Activated T-cell treated with anti-CD3 and anti-CD28 coated beads, Interleukin-2, amount 50 U/mL, for 4 hours (primary cell): ENCODE measurements around the gene IARS1. TPM values are rescaled to one million over a fixed set of nuclear protein-coding genes. Genes with fewer than 3 reads are reported as not detected.
A peak's percentile ranks its signal among the peaks of the same experiment; 100 is the strongest.

Experiments used
- ATAC-seq, 2 donors: fragments of 200-7000 bp; cut with Tn5 transposase; one replicate each; pipeline ENCODE4 v1.10.0; 2021
- DNase-seq: peaks from one replicate; pipeline ENCODE4 v3.0.0-alpha.2; 2020
- H3K27me3 Mint-ChIP-seq: one replicate; pipeline ENCODE4 v1.8.0; 2021; ENCODE audit warnings: low read depth, mixed read lengths
- H3K36me3 Mint-ChIP-seq: one replicate; pipeline ENCODE4 v1.8.0; 2022; ENCODE audit warnings: mixed read lengths; ENCODE audit not compliant: insufficient read depth
- H3K4me1 Mint-ChIP-seq: one replicate; pipeline ENCODE4 v1.8.0; 2021; ENCODE audit warnings: low read depth, mixed read lengths
- H3K4me3 Mint-ChIP-seq: one replicate; pipeline ENCODE4 v1.8.0; 2021; ENCODE audit warnings: mild to moderate bottlenecking, moderate library complexity, mixed read lengths
- H3K9me3 Mint-ChIP-seq: one replicate; pipeline ENCODE4 v1.8.0; 2021; ENCODE audit warnings: mixed read lengths
- total RNA-seq, 3 donors: library from RNA; stranded (reverse); gene quantifications; one replicate each; pipeline ENCODE4 v1.2.1, GENCODE V29; 2021

The IARS1 gene
- 100 to 1,000 TPM; 249 to 272 (median 268) TPM for total RNA-seq

GRCh38 chr9:92293452-92294296 is at the start of gene IARS1:
Gene IARS1, minus strand, starts transcription at chr9:92293697. Its CDS starts 4,278 bp downstream, at chr9:92289419.
- Mint-ChIP-seq H3K4me3 (peak within 1 kb of the TSS; percentile 99), H3K9me3 (no peaks in the 10 kb centered on the region), H3K27me3 (no peaks in the 10 kb centered on the region), H3K36me3 (peaks cover 45% of the 10 kb centered on the region), H3K4me1 (peaks cover 53% of the 10 kb centered on the region)
- ATAC-seq: peak; percentile 92 to 95
- DNase-seq: peak; percentile 100

DNA sequence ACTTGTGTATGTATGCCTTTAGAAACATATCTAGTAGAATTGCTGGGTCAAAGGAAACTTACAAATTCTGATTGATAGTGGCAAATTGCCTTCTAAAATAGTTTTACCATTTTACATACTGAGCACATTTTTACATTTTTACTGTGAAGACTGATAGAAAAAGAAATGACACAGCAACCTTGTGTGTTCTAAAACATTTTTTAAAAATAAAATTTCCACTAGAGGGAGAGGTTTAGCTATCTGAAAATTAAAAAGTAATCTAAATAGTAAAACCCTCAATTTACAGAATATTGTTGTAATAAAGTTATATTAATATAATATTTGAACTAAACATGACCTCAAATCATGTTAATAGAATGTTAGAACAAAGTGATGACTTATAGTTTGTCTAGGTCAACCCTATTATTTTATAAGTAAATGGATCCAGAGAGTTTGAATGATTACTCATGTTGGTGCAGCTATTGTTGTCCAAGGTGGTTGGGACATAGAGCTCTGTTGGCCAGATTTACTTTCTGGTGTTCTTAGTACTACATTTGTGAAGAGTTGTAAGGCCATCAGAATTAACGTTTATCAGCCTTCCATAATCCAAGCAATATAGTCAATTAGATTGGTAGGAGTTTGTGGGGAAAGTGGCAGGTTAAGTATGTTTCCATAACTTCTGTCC is 49.5 kb upstream of the IARS1 start:
- ATAC-seq (no peak), DNase-seq (no peak)
- peaks cover 19% of the 10 kb centered on the region for H3K36me3 Mint-ChIP-seq
- no peaks in the 10 kb centered on the region for H3K4me1 Mint-ChIP-seq
- H3K9me3 Mint-ChIP-seq: no peaks in the 10 kb centered on the region
- no peak overlapping the region for H3K4me3 Mint-ChIP-seq
- no peaks in the 10 kb centered on the region for H3K27me3 Mint-ChIP-seq

GRCh38 chr9:92341578-92341977 is 48.1 kb upstream of the IARS1 start:
- H3K27me3 Mint-ChIP-seq: no peaks in the 10 kb centered on the region
- no peaks in the 10 kb centered on the region for H3K4me1 Mint-ChIP-seq
- H3K4me3 Mint-ChIP-seq: no peak overlapping the region
- no peak for DNase-seq
- no peak for ATAC-seq
- H3K36me3 Mint-ChIP-seq: peaks cover 20% of the 10 kb centered on the region
- no peaks in the 10 kb centered on the region for H3K9me3 Mint-ChIP-seq

DNA sequence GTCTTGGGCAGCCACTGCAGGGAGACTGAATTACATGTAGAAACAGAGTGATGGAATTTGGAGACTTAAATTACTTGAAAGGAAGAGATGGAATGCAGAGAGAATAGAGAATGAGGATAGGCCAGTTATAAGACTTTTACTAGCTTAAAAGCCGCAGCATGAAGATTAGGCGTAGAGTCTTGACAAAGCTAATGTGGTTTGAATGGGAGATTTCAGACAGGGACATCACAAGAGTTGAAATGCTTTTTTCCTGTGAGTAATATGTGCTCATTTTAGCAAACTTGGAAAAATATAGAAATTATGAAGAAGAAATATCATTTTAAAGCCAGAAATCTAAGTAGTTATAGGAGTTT is 39.8 kb upstream of the IARS1 start:
- H3K9me3 Mint-ChIP-seq: no peaks in the 10 kb centered on the region
- peaks cover 15% of the 10 kb centered on the region for H3K36me3 Mint-ChIP-seq
- H3K4me3 Mint-ChIP-seq: no peak overlapping the region
- DNase-seq (no peak), ATAC-seq (no peak)
- H3K27me3 Mint-ChIP-seq: no peaks in the 10 kb centered on the region
- H3K4me1 Mint-ChIP-seq: no peaks in the 10 kb centered on the region

GRCh38 chr9:92332577-92333281 is 39.2 kb upstream of the IARS1 start:
- Mint-ChIP-seq H3K27me3 (no peaks in the 10 kb centered on the region), H3K36me3 (peaks cover 15% of the 10 kb centered on the region), H3K4me1 (no peaks in the 10 kb centered on the region), H3K4me3 (no peak overlapping the region), H3K9me3 (no peaks in the 10 kb centered on the region)
- no peak for ATAC-seq
- DNase-seq: no peak

GRCh38 chr9:92328225-92328624 is 34.7 kb upstream of the IARS1 start:
- Mint-ChIP-seq H3K4me1 (peaks cover 21% of the 10 kb centered on the region), H3K27me3 (no peaks in the 10 kb centered on the region), H3K9me3 (no peaks in the 10 kb centered on the region), H3K4me3 (no peak overlapping the region), H3K36me3 (peaks cover 10% of the 10 kb centered on the region)
- no peak for ATAC-seq
- no peak for DNase-seq

GRCh38 chr9:92327283-92327850 is 33.9 kb upstream of the IARS1 start:
- Mint-ChIP-seq H3K4me3 (peak overlapping the region; percentile 94), H3K4me1 (peaks cover 27% of the 10 kb centered on the region), H3K27me3 (no peaks in the 10 kb centered on the region), H3K36me3 (peaks cover 12% of the 10 kb centered on the region), H3K9me3 (no peaks in the 10 kb centered on the region)
- no peak for ATAC-seq
- no peak for DNase-seq

GRCh38 chr9:92325991-92326500 is 32.5 kb upstream of the IARS1 start:
- Mint-ChIP-seq H3K27me3 (no peaks in the 10 kb centered on the region), H3K36me3 (peaks cover 19% of the 10 kb centered on the region), H3K9me3 (no peaks in the 10 kb centered on the region), H3K4me1 (peaks cover 29% of the 10 kb centered on the region), H3K4me3 (peak overlapping the region; percentile 94)
- no peak for DNase-seq
- ATAC-seq: peak; percentile 5 to 6

DNA sequence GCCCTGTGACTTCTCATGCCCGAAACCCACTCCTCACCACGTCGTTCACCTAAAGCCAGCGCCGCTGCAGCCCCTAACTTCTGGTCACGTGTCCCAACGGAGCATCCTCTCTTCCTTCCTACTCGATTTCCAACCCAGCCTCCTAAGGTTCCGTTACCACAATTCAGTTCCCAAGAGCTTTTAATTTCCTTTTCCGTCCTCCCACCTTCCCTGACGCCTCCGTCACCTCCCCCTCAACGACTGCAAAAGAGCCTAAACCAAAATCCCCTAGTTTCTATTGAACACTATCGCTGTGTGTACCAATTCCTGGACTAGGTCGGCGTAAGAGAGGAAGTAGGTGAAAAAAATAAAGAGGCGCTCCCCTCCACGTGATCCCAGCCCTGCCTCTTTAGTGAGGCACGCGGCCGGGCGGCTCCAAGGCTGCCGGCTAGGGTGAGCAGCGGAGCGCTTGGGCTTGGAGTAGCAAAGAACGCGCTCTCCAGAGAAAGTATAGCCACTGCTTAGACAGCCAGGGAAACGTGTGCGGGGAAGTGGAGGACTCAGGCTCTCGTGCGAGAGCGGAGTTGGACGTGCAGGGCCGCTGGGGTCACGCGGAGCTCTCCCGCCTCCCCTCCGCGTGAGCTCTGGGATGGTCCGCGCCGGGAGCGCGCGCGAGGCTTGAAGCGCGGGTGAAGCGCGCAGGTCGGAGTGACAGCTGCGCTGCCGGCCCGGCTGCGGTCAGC is 31.9 kb upstream of the IARS1 start, which contains the start of the genes CENPP and NOL8:
Gene CENPP, plus strand, starts transcription at position 685 of the 722 bp plus-strand sequence.
Gene NOL8, minus strand, starts transcription at position 82 of the 722 bp plus-strand sequence. CDS start 1,189 bp downstream, outside the sequence.
- H3K36me3 Mint-ChIP-seq: peaks cover 22% of the 10 kb centered on the region
- peak; percentile 93 to 94 for ATAC-seq
- H3K4me3 Mint-ChIP-seq: peak within 1 kb of the TSS; percentile 94

GRCh38 chr9:92324889-92325268 is 31.4 kb upstream of the IARS1 start:
- Mint-ChIP-seq H3K4me3 (peak overlapping the region; percentile 94), H3K4me1 (peaks cover 30% of the 10 kb centered on the region), H3K9me3 (no peaks in the 10 kb centered on the region), H3K36me3 (peaks cover 27% of the 10 kb centered on the region), H3K27me3 (no peaks in the 10 kb centered on the region)
- ATAC-seq: peak; percentile 20 to 24
- DNase-seq: no peak

More for the DNA sequence above, 31.9 kb upstream of the IARS1 start, which contains the start of the genes CENPP and NOL8:
- H3K4me1 Mint-ChIP-seq: peaks cover 30% of the 10 kb centered on the region
- no peaks in the 10 kb centered on the region for H3K9me3 Mint-ChIP-seq
- DNase-seq: peak; percentile 70
- no peaks in the 10 kb centered on the region for H3K27me3 Mint-ChIP-seq

- Mint-ChIP-seq H3K9me3 (no peaks in the 10 kb centered on the region), H3K36me3 (peaks cover 27% of the 10 kb centered on the region), H3K4me3 (peak overlapping the region; percentile 94), H3K4me1 (peaks cover 30% of the 10 kb centered on the region), H3K27me3 (no peaks in the 10 kb centered on the region)
- DNase-seq (no peak), ATAC-seq (no peak)
These were observed 30.9 kb upstream of the IARS1 start for GRCh38 chr9:92324431-92324830.

- Mint-ChIP-seq H3K9me3 (no peaks in the 10 kb centered on the region), H3K4me3 (no peak overlapping the region), H3K4me1 (peaks cover 34% of the 10 kb centered on the region), H3K36me3 (peaks cover 68% of the 10 kb centered on the region), H3K27me3 (no peaks in the 10 kb centered on the region)
- DNase-seq (no peak), ATAC-seq (peak; percentile 37 to 43)
These were observed 22.0 kb upstream of the IARS1 start for GRCh38 chr9:92315456-92315855.

DNA sequence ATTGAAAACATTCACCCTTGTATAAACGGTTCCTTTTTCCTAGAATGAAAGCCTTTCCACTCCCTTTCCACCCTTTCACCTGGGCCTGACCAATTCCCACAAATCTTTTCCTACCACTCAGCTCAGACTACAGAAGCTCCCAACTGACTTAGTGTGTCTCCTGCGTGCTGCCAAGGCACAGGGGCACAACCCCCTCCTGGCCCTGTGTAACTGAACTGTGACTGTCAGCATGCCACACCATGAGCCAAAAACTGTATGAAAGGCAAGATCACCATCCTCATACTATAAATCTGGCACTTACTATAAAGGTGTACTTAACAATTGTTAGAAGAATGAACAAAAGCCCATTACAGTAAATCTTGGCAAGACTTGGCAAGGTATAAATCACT is 20.1 kb upstream of the IARS1 start:
- Mint-ChIP-seq H3K36me3 (peaks cover 72% of the 10 kb centered on the region), H3K4me3 (no peak overlapping the region)

More for the DNA sequence above, 20.1 kb upstream of the IARS1 start:
- no peaks in the 10 kb centered on the region for H3K27me3 Mint-ChIP-seq
- H3K4me1 Mint-ChIP-seq: peaks cover 36% of the 10 kb centered on the region
- no peak for ATAC-seq
- no peak for DNase-seq
- no peaks in the 10 kb centered on the region for H3K9me3 Mint-ChIP-seq
